Heart left ventricle (tissue), 16 donors: ENCODE results near the gene RPLP2. TPM values are rescaled to one million over a fixed set of nuclear protein-coding genes. Genes with fewer than 3 reads are reported as not detected.

Experiments used
- ATAC-seq, 4 donors: fragments of 200-7000 bp; cut with Tn5 transposase; one replicate each; pipeline ENCODE4 v1.9.1; 2020 to 2022; ENCODE audit warnings: moderate library complexity in 4 of 4, mild to moderate bottlenecking in 3 of 4, moderate number of reproducible peaks in 1 of 4
- DNase-seq, 5 donors: peaks; one replicate each; pipeline ENCODE4 v3.0.0-alpha.2; 2020
- H3K27ac ChIP-seq, 12 donors: fragments of 200-600 bp; sonication (generic) in 4 of 12; one replicate each; pipeline versions ENCODE4 v1.5.0 to v1.8.0; 2016 to 2022; ENCODE audit warnings: mild to moderate bottlenecking in 2 of 12
- H3K27me3 ChIP-seq, 9 donors: fragments of 200-600 bp; sonication (generic) in 2 of 9; one replicate each; pipeline versions ENCODE4 v1.5.1 to v1.8.0; 2016 to 2022; ENCODE audit warnings: mild to moderate bottlenecking in 3 of 9
- H3K36me3 ChIP-seq, 9 donors: fragments of 200-600 bp; sonication (generic) in 2 of 9; one replicate each; pipeline versions ENCODE4 v1.5.0 to v1.8.0; 2018 to 2022; ENCODE audit warnings: mild to moderate bottlenecking in 2 of 9
- H3K4me1 ChIP-seq, 12 donors: fragments of 200-600 bp; sonication (generic) in 4 of 12; one replicate each; pipeline versions ENCODE4 v1.5.0 to v1.8.0; 2016 to 2022; ENCODE audit warnings: mild to moderate bottlenecking in 3 of 12
- H3K4me3 ChIP-seq, 12 donors: fragments of 200-600 bp; sonication (generic) in 4 of 12; one replicate each; pipeline versions ENCODE4 v1.5.0 to v1.8.0; 2017 to 2022; ENCODE audit warnings: mild to moderate bottlenecking in 9 of 12, moderate library complexity in 4 of 12
- H3K9me3 ChIP-seq, 12 donors: fragments of 200-600 bp; sonication (generic) in 4 of 12; one replicate each; pipeline versions ENCODE4 v1.5.0 to v1.8.0; 2016 to 2022; ENCODE audit warnings: mild to moderate bottlenecking in 1 of 12
- CTCF ChIP-seq, 12 donors: fragments of 200-600 bp; sonication (generic) in 4 of 12; IDR thresholded peaks; one replicate each; pipeline versions ENCODE4 v1.5.0 to v1.8.0; 2018 to 2022; ENCODE audit warnings: antibody characterized with exemption in 12 of 12, mild to moderate bottlenecking in 5 of 12
- POLR2A ChIP-seq, 2 donors: fragments of 450-650 bp; IDR thresholded peaks; one replicate each; pipeline ENCODE4 v1.6.1; 2017; ENCODE audit warnings: antibody characterized with exemption in 2 of 2, mild to moderate bottlenecking in 2 of 2, moderate library complexity in 2 of 2
- WGBS, 4 donors: extraction: QIAGEN DNeasy Blood & Tissue Kit in 2 of 4; methylation state at CpG; one replicate each; pipeline versions ENCODE4 v1.1.5 to v1.1.7; 2013 to 2018; 5-methylcytosine and 5-hydroxymethylcytosine counted together
- intact Hi-C, 10 donors: fragments of 100-400 bp; cut with DNase I; formaldehyde crosslinking; loops; one replicate each; pipeline versions ENCODE4 v1.11.1 to v1.14.2; 2022
- polyA plus RNA-seq, 2 donors: library from polyadenylated mRNA; stranded (reverse); fragments of 200-250 nt; gene quantifications; one replicate each; pipeline ENCODE4 v1.2.3, GENCODE V29; 2013
- total RNA-seq, 9 donors: library from RNA; depleted of rRNA in 2 of 9; stranded (reverse); fragments of >200 nt in 2 of 9; fragmentation: NEBNext Ultra II Directional in 3 of 9; extraction: Animal tissue kit (Norgen Biotek cat#: 25700) in 3 of 9; gene quantifications; one replicate each; pipeline versions ENCODE4 v1.1.0 to v1.2.4, GENCODE V29; 2016 to 2023
- donor health status: ischemic (EF 13 %, LVEDD 7.1; RV severe dilation, severe dysfunction).
- donor health status: healthy with polysubstance abuse.
- donor health status: DM: no; HTN: yes; CAD: no.
- donor health status: DM: no; HTN: no; CAD: no.
- donor health status: ischemic (EF 25% LVEDD 6.9; RV normal size, moderate dysfunction).
- donor health status: ischemic (EF 25% LVEDD 5.7; RV mildly dilated, moderate dysfunction).
- donor health status: healthy.
- donor health status: DM: yes; HTN: yes; CAD: no.
- donor health status: ischemic (EF 35%, LVEDD 5.7; RV mildly dilated, moderate dysfunction).
- donor health status: nonischemic (EF 11% LVEDD 7.7; RV severe dilation, severe dysfunction).
- donor health status: DM: yes; HTN: yes; CAD: no.
- donor health status: PGD.
- donor health status: ischemic (EF 29% LVEDD 5.4; RV normal size, mild dysfunction).
- donor health status: nonischemic (EF 23%, LVEDD 6.1; RV moderate dilation, normal function).

Gene RPLP2
- total and polyA plus RNA-seq, 11 donors = 236 to 1,652 (median 969) TPM

- intact Hi-C loops = no loop called here
- H3K4me1 ChIP-seq = peaks cover 2 to 34% (median 25%) of the 10 kb centered on the region in 12 donors
- peaks cover 3 to 42% (median 32%) of the 10 kb centered on the region in 9 donors for H3K36me3 ChIP-seq
- TF ChIP-seq POLR2A (IDR thresholded peaks at IDR 0.05) (no peak), CTCF (IDR thresholded peaks at IDR 0.05) (no peak)
- H3K4me3 ChIP-seq = no peak overlapping the region
- no peaks in the 10 kb centered on the region for H3K27me3 ChIP-seq
- H3K9me3 ChIP-seq = no peaks in the 10 kb centered on the region
- 83 to 88% (median 86%) methylated on average over 3 of the region's 3 CpGs for WGBS, 4 donors
- DNase-seq (no peak), ATAC-seq (no peak)
- H3K27ac ChIP-seq = no peak overlapping the region
Measured at GRCh38 chr11:812390-812789, 2.6 kb downstream of the RPLP2 start.

- no peak overlapping the region for H3K27ac ChIP-seq
- H3K36me3 ChIP-seq = peaks cover 3 to 42% (median 32%) of the 10 kb centered on the region in 9 donors
- H3K9me3 ChIP-seq = no peaks in the 10 kb centered on the region
- ATAC-seq = no peak
- DNase-seq = no peak
- WGBS, 4 donors = 91 to 93% (median 92%) methylated on average over 6 of the region's 6 CpGs
- intact Hi-C loops = no loop called here
- TF ChIP-seq CTCF (IDR thresholded peaks at IDR 0.05) (no peak), POLR2A (IDR thresholded peaks at IDR 0.05) (no peak)
- no peak overlapping the region for H3K4me3 ChIP-seq
- peaks cover 2 to 28% (median 24%) of the 10 kb centered on the region in 12 donors for H3K4me1 ChIP-seq
- no peaks in the 10 kb centered on the region for H3K27me3 ChIP-seq
Measured at GRCh38 chr11:813072-813455, 3.3 kb downstream of the RPLP2 start.

GRCh38 chr11:813456-814096 lies 3.8 kb downstream of the RPLP2 start:
- Histone ChIP-seq H3K36me3 (peaks cover 3 to 42% (median 32%) of the 10 kb centered on the region in 9 donors), H3K27ac (no peak overlapping the region), H3K4me1 (peaks cover 2 to 26% (median 20%) of the 10 kb centered on the region in 12 donors), H3K27me3 (no peaks in the 10 kb centered on the region), H3K9me3 (no peaks in the 10 kb centered on the region), H3K4me3 (no peak overlapping the region)
- WGBS, 4 donors = 77 to 86% (median 82%) methylated on average over 9 of the region's 9 CpGs
- ATAC-seq = no peak
- no peak for DNase-seq
- intact Hi-C loops = no loop called here
- TF ChIP-seq CTCF (IDR thresholded peaks at IDR 0.05) (no peak), POLR2A (IDR thresholded peaks at IDR 0.05) (no peak)

- no peaks in the 10 kb centered on the region for H3K9me3 ChIP-seq
- peaks cover 5 to 27% (median 23%) of the 10 kb centered on the region in 12 donors for H3K4me1 ChIP-seq
- H3K36me3 ChIP-seq = peaks cover 0 to 42% (median 32%) of the 10 kb centered on the region in 9 donors
- DNase-seq = no peak
- ATAC-seq = no peak
- no peak for TF ChIP-seq POLR2A (IDR thresholded peaks at IDR 0.05)
- TF ChIP-seq CTCF (IDR thresholded peaks at IDR 0.05) = no peak
- intact Hi-C loops = no loop called here
- H3K4me3 ChIP-seq = no peak overlapping the region
- 86 to 92% (median 90%) methylated on average over 11 of the region's 11 CpGs for WGBS, 4 donors
- no peaks in the 10 kb centered on the region for H3K27me3 ChIP-seq
- no peak overlapping the region for H3K27ac ChIP-seq
Measured at GRCh38 chr11:815675-816432, 6.1 kb downstream of the RPLP2 start.
